CD4-positive, alpha-beta T cell treated with Interleukin-4 for 1 hour (primary cell): Measurements from ENCODE around the gene ANKRD49.

Experiments
- DNase-seq, 2 donors: peaks; one replicate each; pipeline ENCODE4 v3.0.0-alpha.2; 2020 to 2022

The ANKRD49 gene

GRCh38 chr11:94544646-94545263 is 51.0 kb downstream of the ANKRD49 start:
- no peak for DNase-seq

- no peak for DNase-seq
Measured at GRCh38 chr11:94545264-94546161, 51.7 kb downstream of the ANKRD49 start.

GRCh38 chr11:94546162-94546470 is 52.3 kb downstream of the ANKRD49 start:
- no peak for DNase-seq

- no peak for DNase-seq
Measured at GRCh38 chr11:94546886-94547285, 53.1 kb downstream of the ANKRD49 start.

- no peak for DNase-seq
Measured at GRCh38 chr11:94549146-94549545, 55.4 kb downstream of the ANKRD49 start.
